ENCODE data around the gene CLCN3. TPM values are rescaled to one million over a fixed set of nuclear protein-coding genes. Genes with fewer than 3 reads are reported as not detected.
A peak's percentile ranks its signal among the peaks of the same experiment; 100 is the strongest.

CLCN3 gene
- total and polyA plus RNA-seq, 10 of the 15 experiments (the other 5 are each of a cell fraction or from before 2014, with no cell fraction given), result 4.0 to 22.8 (median 11.8) TPM

- TF ChIP-seq HSF1 (IDR thresholded peaks at IDR 0.05; ENCODE audit: low read depth, low read length), result no peak
- no peak for TF ChIP-seq FOXM1 (IDR thresholded peaks at IDR 0.05; ENCODE audit: low read depth, low read length)
- no peak for TF ChIP-seq ATF3 (IDR thresholded peaks at IDR 0.05; ENCODE audit: borderline replicate concordance, extremely low read depth, low read depth, low read length)
- no peak for TF ChIP-seq BCL11A (IDR thresholded peaks at IDR 0.05; ENCODE audit: low read depth, low read length)
- peak; percentile 75 for TF ChIP-seq ZSCAN29 (IDR thresholded peaks at IDR 0.05)
- TF ChIP-seq CHD1 (IDR thresholded peaks at IDR 0.05; ENCODE audit: low read depth, low read length), result no peak
- TF ChIP-seq, protein P1, sequence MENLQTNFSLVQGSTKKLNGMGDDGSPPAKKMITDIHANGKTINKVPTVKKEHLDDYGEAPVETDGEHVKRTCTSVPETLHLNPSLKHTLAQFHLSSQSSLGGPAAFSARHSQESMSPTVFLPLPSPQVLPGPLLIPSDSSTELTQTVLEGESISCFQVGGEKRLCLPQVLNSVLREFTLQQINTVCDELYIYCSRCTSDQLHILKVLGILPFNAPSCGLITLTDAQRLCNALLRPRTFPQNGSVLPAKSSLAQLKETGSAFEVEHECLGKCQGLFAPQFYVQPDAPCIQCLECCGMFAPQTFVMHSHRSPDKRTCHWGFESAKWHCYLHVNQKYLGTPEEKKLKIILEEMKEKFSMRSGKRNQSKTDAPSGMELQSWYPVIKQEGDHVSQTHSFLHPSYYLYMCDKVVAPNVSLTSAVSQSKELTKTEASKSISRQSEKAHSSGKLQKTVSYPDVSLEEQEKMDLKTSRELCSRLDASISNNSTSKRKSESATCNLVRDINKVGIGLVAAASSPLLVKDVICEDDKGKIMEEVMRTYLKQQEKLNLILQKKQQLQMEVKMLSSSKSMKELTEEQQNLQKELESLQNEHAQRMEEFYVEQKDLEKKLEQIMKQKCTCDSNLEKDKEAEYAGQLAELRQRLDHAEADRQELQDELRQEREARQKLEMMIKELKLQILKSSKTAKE (IDR thresholded peaks at IDR 0.05; ENCODE audit: low read depth, poor library complexity, severe bottlenecking), result peak; percentile 27
- no peak for TF ChIP-seq ZNF622 (IDR thresholded peaks at IDR 0.05)
- no peak for TF ChIP-seq ZBTB11 (CRISPR knock-in tag; IDR thresholded peaks at IDR 0.05)
- TF ChIP-seq ZNF217 (IDR thresholded peaks at IDR 0.05), result no peak
- TF ChIP-seq NFIC (IDR thresholded peaks at IDR 0.05; ENCODE audit: low read depth, low read length), result no peak
- TF ChIP-seq RFX5 (IDR thresholded peaks at IDR 0.05; ENCODE audit: low read depth, low read length), result peak; percentile 18; the same call in 1 of the 2 replicates
- TF ChIP-seq NKRF (conservative IDR thresholded peaks at IDR 0.05), result peak; percentile 67; the same call in 1 of the 2 replicates
- TF ChIP-seq IRF3 (IDR thresholded peaks at IDR 0.05), result no peak
- peak; percentile 80 for TF ChIP-seq KLF5 (IDR thresholded peaks at IDR 0.05; ENCODE audit: partially characterized antibody)
- 0 out of 2 replicates have a peak, but pooled peaks have one; percentile 43 for TF ChIP-seq JUND (IDR thresholded peaks at IDR 0.05; ENCODE audit: low read depth, low read length)
- TF ChIP-seq SMAD5 (IDR thresholded peaks at IDR 0.05; ENCODE audit: low read depth), result peak; percentile 92
- TF ChIP-seq EGR1 (IDR thresholded peaks at IDR 0.05; ENCODE audit: borderline replicate concordance in 1 of 2, low read depth in 2 of 2, low read length in 2 of 2), result peak; percentile 68 to 74; a peak in 2 of 3 replicates
Observed at GRCh38 chr4:169611991-169612870, 8.1 kb upstream of the CLCN3 start, which contains the start of gene NEK1 (continued).
